GM19351 (cell line): Measurements from ENCODE around the gene GPC5.

ENCODE experiments used
- ATAC-seq: cut with Tn5 transposase; IDR thresholded peaks from one replicate; pipeline ENCODE4 v1.9.1; 2021; ENCODE audit warnings: mild to moderate bottlenecking, moderate library complexity; ENCODE audit not compliant: unreplicated experiment

GPC5 gene

DNA sequence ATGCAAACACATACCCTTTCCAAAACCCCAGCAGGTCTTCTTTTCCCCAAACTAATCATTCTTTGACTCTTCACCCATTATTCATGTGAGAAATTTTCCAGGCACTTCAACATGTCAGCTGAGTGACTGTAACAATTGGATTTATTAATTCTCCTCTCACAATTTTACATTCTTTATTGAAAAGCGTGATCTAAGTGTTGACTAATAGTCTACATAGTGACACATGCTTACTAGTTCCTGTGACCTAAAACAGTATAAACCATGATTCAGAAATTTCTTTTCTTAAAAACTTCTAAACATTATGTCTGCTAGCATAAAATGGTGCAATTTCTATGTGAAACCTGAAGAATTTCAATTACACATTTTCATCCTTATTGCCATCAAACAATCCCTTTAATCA, 532.3 kb downstream of the GPC5 start:
- no peak for ATAC-seq

DNA sequence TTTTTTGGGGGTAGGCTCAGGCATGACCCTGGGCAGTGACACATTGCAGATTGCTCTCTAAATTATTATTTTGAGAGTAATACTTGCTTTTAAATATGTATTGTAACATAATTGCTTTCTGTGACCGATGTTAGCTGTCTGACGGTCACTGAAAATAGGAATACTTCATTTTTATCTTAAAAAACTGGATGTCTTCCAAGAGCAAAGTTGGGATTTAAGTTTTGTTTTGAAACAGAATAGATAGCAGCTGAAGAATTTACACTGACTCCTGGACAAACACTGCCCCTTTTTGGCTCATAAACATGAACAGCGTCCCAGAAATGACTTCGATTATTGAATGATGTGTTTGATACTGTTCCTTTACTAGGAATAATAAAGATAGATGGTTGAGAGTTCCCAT, 535.9 kb downstream of the GPC5 start:
- no peak for ATAC-seq

- ATAC-seq = no peak
Observed at GRCh38 chr13:91946498-91947070, 548.2 kb downstream of the GPC5 start.

DNA sequence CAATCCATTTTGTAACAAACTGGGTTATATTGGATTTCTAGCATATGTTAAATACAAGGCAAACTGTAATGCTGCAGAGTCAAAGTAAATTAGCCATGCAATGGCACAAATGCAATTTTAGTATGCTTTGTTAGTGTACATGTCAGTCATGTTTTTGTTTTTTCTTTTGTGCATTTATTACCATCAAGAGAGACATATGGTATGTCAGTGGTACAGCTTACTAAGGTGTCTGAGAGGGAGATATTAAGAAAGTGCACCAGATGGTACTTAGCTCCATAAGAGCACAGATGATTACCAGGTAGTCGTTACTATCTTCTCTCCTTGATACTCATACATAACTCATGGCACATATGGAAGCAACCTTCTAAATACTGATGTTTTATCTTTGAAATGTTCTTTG, 550.3 kb downstream of the GPC5 start:
- ATAC-seq = no peak

- no peak for ATAC-seq
Observed at GRCh38 chr13:91950803-91951202, 552.4 kb downstream of the GPC5 start.

DNA sequence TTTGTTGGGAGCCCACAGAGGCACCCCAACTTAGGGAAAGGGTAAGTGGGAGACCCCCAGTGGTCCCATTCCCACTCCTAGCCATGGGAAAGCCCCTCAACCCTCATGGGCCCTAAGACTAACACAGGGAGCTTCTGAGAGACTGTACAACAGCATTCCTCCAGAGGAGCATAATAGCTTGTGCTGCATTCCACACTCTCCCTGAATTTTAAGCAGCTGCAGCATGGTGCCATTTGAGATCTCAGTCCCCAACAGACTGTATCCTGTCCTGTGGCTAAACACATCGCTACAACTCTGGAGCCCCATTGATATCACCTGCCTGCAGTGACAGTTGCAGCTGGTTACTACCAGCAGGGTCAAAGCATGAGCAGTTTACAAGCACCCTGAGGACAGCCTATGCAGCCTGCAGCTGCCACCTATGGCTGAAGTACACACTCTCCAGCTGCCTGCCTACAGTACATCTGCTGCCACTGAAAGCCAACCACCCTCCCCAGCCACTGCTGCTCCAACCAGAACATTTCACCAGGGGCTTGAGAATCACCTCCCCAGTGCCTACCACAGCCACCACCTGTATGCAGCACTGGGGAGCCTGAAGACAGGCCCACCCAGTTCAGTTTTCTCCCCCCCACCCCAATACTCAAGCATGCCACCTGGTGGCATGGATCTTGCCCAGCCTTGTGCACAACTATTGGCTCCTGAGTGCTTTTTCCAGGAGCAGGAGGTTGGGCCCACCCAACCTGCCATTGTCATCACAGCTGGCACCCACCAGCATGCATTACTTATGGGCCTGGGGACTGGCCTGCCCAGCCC, 557.3 kb downstream of the GPC5 start:
- no peak for ATAC-seq

DNA sequence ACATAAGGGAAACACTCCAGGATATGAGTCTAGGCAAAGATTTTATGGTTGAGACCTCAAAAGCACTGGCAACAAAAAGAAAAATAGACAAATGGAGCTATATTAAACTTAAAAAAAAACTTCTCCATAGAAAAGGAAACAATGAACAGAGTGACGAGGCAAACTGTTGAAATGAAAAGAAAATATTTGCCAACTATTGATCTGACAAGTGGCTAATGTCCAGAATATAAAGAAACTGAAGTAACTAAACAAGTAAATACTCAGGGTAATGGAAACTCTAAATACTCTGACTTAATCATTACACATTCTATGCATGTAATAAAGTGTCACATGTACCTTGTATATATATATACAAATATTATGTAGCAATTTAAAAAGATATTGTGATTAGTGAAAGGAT, 562.5 kb downstream of the GPC5 start:
- ATAC-seq = no peak

GRCh38 chr13:91962946-91963345, 564.5 kb downstream of the GPC5 start:
- no peak for ATAC-seq

DNA sequence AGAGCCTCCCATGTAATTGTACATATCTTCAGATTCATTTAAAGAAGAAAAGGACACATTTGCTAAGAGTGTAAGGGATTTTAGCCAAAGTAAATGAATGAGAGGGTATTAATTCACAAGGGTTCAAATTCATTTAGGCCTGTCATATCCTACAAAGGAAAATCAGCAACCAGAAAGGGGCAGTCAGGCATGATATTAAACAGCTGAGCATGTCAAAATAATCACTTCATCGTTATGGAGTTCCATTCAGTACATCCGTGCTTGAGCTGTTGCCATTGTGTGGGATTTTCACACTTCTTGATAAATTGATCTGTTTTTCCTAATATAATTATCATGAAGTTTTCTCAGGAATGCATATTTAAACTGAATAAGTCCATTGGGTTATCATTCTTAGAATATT, 567.1 kb downstream of the GPC5 start:
- ATAC-seq = no peak

GRCh38 chr13:91978571-91978970, 580.1 kb downstream of the GPC5 start:
- no peak for ATAC-seq

DNA sequence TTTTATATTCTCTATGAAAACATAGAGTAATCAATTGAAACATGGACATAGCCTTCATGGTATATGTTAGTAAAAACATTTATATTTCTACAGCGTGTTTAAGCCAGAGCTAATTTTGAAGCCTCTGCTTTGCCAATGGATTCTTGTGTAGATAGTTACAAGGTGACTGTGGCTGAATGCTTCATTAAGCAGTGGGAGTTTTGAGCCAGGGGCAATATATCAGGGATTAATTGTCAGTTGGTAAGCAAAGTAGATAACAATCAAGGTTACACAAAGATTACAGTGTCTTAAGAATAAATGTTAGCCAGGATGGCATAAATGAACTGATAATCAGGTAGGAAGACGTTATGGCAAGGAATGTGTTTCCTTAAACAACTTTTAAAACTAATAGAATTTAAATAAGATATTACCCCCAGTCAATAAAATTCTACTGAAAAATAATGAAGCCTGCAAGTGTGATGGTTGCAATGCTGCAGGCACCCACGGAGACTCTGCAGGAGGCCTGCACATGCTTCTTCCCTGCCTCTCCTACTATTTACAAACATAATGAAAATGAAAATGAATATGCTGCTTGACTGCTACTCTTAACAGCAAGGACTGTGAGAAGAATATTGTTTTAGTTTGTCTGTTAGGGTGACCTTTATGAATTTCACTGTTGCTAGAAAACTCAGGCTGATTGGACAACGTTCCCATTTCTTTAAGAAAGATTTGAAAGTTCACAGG, 588.5 kb downstream of the GPC5 start:
- ATAC-seq = no peak

DNA sequence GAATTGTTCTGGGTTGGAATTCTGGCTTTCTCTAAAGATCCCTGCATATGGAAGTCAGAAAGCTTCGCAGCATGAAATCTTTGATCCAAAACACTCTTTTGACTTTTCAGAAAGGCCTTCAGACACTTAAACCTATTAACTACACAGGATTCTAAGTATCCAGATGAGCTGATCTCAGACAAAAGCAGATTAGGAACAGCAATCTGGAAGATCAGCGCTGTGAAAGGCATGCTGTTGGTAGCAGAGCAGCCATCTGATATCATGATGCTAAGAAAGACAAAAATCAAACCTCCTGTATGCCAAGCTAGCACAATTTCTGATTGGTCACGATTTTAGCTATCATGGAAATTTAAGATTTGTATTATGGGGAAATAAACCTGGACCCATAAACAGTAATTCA, 589.9 kb downstream of the GPC5 start:
- ATAC-seq = no peak

DNA sequence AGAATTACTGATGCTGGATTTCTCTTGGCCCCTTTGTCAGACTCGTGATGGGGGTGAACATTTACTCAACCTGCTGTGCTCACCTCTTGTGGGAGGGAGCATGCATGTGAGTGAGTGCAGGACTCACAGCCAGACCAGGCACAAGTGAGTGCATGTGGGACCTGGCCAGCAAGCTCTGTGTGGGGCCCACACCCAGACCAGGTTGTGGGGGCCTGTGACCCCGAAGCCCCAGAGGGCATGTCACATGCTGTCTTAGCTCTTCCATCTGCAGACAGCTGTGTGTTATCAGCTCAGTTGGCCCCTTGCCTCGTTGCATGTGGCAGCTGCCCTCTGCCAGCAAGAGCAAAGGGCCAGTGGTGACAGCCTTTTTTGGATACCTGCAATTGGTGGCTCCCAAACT, 614.4 kb downstream of the GPC5 start:
- no peak for ATAC-seq

GRCh38 chr13:92017737-92018136, 619.3 kb downstream of the GPC5 start:
- no peak for ATAC-seq

DNA sequence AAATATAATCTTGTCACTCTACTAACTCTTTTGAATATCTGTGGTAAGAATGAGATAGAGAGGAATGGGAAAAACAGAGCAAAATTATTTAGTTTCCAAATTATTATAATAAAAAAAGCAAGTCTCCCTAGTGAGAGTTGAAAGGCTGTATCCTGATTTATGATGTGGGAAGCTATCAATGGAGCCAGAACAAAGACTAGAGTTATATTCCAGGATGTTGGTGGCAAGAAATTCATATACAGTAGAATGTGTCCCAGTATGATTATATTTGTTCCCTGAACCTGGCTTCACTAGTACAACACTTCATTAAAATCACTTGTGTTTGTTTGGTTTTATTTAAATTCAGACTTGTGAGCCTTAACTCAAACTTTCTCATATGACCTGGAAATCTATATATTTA, 630.3 kb downstream of the GPC5 start:
- no peak for ATAC-seq

DNA sequence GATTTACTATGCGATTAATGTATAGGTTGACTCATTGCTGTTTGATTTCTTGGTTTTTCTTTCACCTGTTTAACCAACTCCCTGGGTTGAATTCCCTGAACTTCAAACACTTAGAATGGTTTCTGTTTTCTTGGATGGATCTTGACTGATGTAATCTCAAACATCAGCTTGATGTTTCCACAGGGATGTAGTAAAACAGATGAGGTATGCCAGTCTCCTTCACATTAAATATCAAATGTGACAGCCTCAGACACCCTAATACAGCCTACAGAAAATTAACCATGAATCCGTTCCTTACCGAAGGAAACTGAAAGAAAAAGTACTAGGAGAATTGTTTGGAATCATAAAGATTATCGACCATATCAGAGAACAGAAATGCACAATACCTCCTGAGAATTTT, 631.2 kb downstream of the GPC5 start:
- no peak for ATAC-seq

DNA sequence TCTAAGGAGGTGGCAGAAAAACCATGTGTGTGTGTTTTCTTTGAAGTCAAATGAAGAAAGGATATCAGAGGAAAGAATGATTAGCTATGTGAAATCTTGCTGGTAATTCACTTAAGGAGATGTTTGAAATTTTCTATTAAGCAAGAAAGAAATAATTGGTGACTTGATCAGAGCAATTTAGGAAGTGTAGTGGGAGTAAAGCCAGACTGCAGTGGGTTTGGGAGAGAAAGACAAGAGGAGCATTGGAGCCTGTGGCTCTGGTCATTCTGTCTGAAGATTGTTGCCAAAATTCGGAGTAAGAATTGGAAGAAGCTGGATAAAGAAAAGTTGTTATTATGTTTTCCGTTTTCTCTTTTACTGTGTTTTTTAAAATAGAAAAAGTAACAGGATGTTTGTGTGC, 640.5 kb downstream of the GPC5 start:
- ATAC-seq = no peak

DNA sequence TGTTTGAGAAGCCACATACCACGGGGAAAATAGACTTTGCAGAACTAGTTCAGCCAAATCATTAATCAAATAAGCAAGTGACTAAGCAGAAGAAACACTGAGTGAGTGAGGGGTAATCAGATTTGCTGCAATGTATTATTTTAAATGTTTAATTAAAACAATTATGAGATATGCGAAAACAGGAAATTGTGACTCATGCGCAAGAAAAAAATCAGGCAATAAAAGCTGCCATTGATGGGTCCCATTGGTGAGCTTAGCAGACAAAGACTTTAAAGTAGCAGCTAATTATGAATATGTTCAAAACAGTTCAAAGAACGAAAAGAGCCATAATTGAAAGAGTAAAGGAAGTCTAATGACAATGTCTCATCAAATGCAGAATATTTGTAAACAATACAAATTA, 644.1 kb downstream of the GPC5 start:
- ATAC-seq = no peak

DNA sequence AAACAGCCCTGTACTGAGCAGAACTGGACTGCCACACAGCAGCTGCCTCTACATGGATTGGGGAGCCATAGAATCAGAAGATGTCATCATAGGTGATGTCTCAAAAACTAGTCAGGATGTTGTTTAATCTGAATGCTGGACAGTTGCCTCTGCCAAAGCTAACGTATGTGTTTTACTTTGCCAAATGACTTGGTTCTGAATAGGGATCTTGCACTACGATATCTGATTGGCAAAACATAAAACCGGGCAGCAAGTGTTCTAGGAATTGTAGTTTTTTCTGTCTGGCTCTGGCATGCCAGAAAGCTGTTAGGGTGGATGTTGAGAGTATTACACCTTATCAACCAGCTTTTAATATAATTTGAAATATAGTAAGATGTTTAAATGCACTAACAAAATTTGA, 645.9 kb downstream of the GPC5 start:
- ATAC-seq = no peak

GRCh38 chr13:92054389-92054788, 656.0 kb downstream of the GPC5 start:
- ATAC-seq = no peak

- no peak for ATAC-seq
Observed at GRCh38 chr13:92074658-92075057, 676.2 kb downstream of the GPC5 start.

GRCh38 chr13:92097337-92097903, 699.0 kb downstream of the GPC5 start:
- ATAC-seq = no peak
